ENCODE data around the gene CXCL12.

Gene CXCL12

GRCh38 chr10:44334091-44334490, 50.8 kb downstream of the CXCL12 start:
- DNase-seq (ENCODE audit: low read depth), result no peak

- DNase-seq (ENCODE audit: low read depth), result no peak
Observed at GRCh38 chr10:44333511-44333910, 51.4 kb downstream of the CXCL12 start.

- DNase-seq (ENCODE audit: low read depth), result no peak
Observed at GRCh38 chr10:44332465-44332864, 52.4 kb downstream of the CXCL12 start.

GRCh38 chr10:44330431-44330830, 54.5 kb downstream of the CXCL12 start:
- no peak for DNase-seq (ENCODE audit: low read depth)

GRCh38 chr10:44327461-44327860, 57.4 kb downstream of the CXCL12 start:
- no peak for DNase-seq (ENCODE audit: low read depth)
